Sciatic nerve (tissue), 2 donors: Measurements from ENCODE around the gene B4GALNT3. TPM values are rescaled to one million over a fixed set of nuclear protein-coding genes. Genes with fewer than 3 reads are reported as not detected.

ENCODE experiments used
- ATAC-seq: fragments of 200-7000 bp; cut with Tn5 transposase; one replicate; pipeline ENCODE4 v1.9.1; 2020; ENCODE audit warnings: mild to moderate bottlenecking, moderate library complexity
- DNase-seq: peaks from one replicate; pipeline ENCODE4 v3.0.0-alpha.2; 2020; ENCODE audit warnings: low spot score
- intact Hi-C: fragments of 100-400 bp; cut with DNase I; formaldehyde crosslinking; loops from one replicate; pipeline ENCODE4 v1.14.2; 2022
- total RNA-seq: library from RNA; stranded (reverse); fragmentation: NEBNext Ultra II Directional; extraction: Animal tissue kit (Norgen Biotek cat#: 25700); gene quantifications from one replicate; pipeline ENCODE4 v1.2.1, GENCODE V29; 2021
- donor health status: DM: no; HTN: no; CAD: no.
- donor health status: DM: no; HTN: no; CAD: no.

Gene B4GALNT3
- total RNA-seq, 1 donor from 2014 or later: 28.8 TPM

GRCh38 chr12:501722-502447 lies 42.1 kb downstream of the B4GALNT3 start:
- no peak for DNase-seq
- no peak for ATAC-seq
- intact Hi-C loops: no loop called here

- intact Hi-C loops: no loop called here
These were observed 43.5 kb downstream of the B4GALNT3 start for GRCh38 chr12:503111-503761.

GRCh38 chr12:505221-505620 lies 45.5 kb downstream of the B4GALNT3 start:
- ATAC-seq (no peak), DNase-seq (no peak)
- intact Hi-C loops: no loop called here

More at GRCh38 chr12:503111-503761, 43.5 kb downstream of the B4GALNT3 start:
- DNase-seq (no peak), ATAC-seq (no peak)

- no peak for DNase-seq
- ATAC-seq: no peak
- intact Hi-C loops: no loop called here
These were observed 47.7 kb downstream of the B4GALNT3 start for GRCh38 chr12:507391-507796.

- intact Hi-C loops: no loop called here
- DNase-seq: no peak
- ATAC-seq: no peak
These were observed 48.4 kb downstream of the B4GALNT3 start for GRCh38 chr12:508145-508544.

GRCh38 chr12:508795-509194 lies 49.1 kb downstream of the B4GALNT3 start:
- intact Hi-C loops: no loop called here
- ATAC-seq (no peak), DNase-seq (no peak)

GRCh38 chr12:509500-509899 lies 49.8 kb downstream of the B4GALNT3 start:
- ATAC-seq (peak; percentile 13), DNase-seq (no peak)
- intact Hi-C loops: no loop called here

- peak; percentile 67 for ATAC-seq
- intact Hi-C loops: no loop called here
- DNase-seq: no peak
These were observed 50.5 kb downstream of the B4GALNT3 start for GRCh38 chr12:510071-510825.

GRCh38 chr12:512933-513332 lies 53.2 kb downstream of the B4GALNT3 start:
- ATAC-seq: no peak
- intact Hi-C loops: no loop called here
- no peak for DNase-seq

- intact Hi-C loops: no loop called here
- no peak for DNase-seq
- no peak for ATAC-seq
These were observed 53.7 kb downstream of the B4GALNT3 start for GRCh38 chr12:513446-513845.

GRCh38 chr12:517538-517937 lies 57.8 kb downstream of the B4GALNT3 start:
- DNase-seq (no peak), ATAC-seq (no peak)
- intact Hi-C loops: no loop called here

GRCh38 chr12:520119-520518 lies 60.4 kb downstream of the B4GALNT3 start:
- ATAC-seq: no peak
- DNase-seq: no peak
- intact Hi-C loops: no loop called here

GRCh38 chr12:522692-523378 lies 63.1 kb downstream of the B4GALNT3 start:
- intact Hi-C loops: no loop called here
- ATAC-seq: no peak

GRCh38 chr12:524167-524951 lies 64.6 kb downstream of the B4GALNT3 start:
- intact Hi-C loops: no loop called here
- DNase-seq (no peak), ATAC-seq (no peak)

More at GRCh38 chr12:522692-523378, 63.1 kb downstream of the B4GALNT3 start:
- DNase-seq: no peak

GRCh38 chr12:526089-526488 lies 66.3 kb downstream of the B4GALNT3 start:
- intact Hi-C loops: no loop called here
- no peak for ATAC-seq
- DNase-seq: no peak

GRCh38 chr12:527241-527640 lies 67.5 kb downstream of the B4GALNT3 start:
- intact Hi-C loops: no loop called here
- no peak for DNase-seq
- ATAC-seq: no peak

GRCh38 chr12:527729-528128 lies 68.0 kb downstream of the B4GALNT3 start:
- DNase-seq: no peak
- ATAC-seq: no peak
- intact Hi-C loops: no loop called here

- DNase-seq (no peak), ATAC-seq (no peak)
- intact Hi-C loops: no loop called here
These were observed 70.6 kb downstream of the B4GALNT3 start for GRCh38 chr12:530308-530707.

GRCh38 chr12:530821-531220 lies 71.1 kb downstream of the B4GALNT3 start:
- intact Hi-C loops: no loop called here
- no peak for ATAC-seq
- DNase-seq: no peak
